KOPT-K1 (cell line): ENCODE measurements around the gene AOPEP.
"Not testable (repeated sequence)": the region's sequence is repeated elsewhere in the genome, so short reads cannot be mapped to it uniquely, and the experiment has no call there.

ENCODE experiments used
- H3K27ac ChIP-seq: fragments of 200-600 bp; sonication (generic); 2 replicates; pipeline ENCODE4 v1.5.1; 2016; ENCODE audit warnings: antibody characterized with exemption, mild to moderate bottlenecking, low read depth, low read length; ENCODE audit not compliant: poor library complexity, severe bottlenecking
- H3K36me3 ChIP-seq: fragments of 200-600 bp; sonication (generic); 2 replicates; pipeline ENCODE4 v1.5.1; 2017; ENCODE audit warnings: antibody characterized with exemption, mild to moderate bottlenecking, low read length, moderate library complexity; ENCODE audit not compliant: insufficient read depth
- H3K9me3 ChIP-seq: fragments of 200-600 bp; sonication (generic); 2 replicates; pipeline ENCODE4 v1.5.1; 2017; ENCODE audit warnings: antibody characterized with exemption, low read length, mild to moderate bottlenecking; ENCODE audit not compliant: insufficient read depth, poor library complexity, severe bottlenecking

AOPEP gene

GRCh38 chr9:94878804-94879203, 152.3 kb downstream of the AOPEP start:
- H3K9me3 ChIP-seq: not testable (repeated sequence)

GRCh38 chr9:94879230-94879629, 152.7 kb downstream of the AOPEP start:
- Histone ChIP-seq H3K36me3 (no peaks in the 10 kb centered on the region), H3K27ac (no peak overlapping the region), H3K9me3 (no peaks in the 10 kb centered on the region)

More at GRCh38 chr9:94878804-94879203, 152.3 kb downstream of the AOPEP start:
- H3K27ac ChIP-seq, H3K36me3 ChIP-seq: not testable (repeated sequence)

- Histone ChIP-seq H3K9me3 (no peaks in the 10 kb centered on the region), H3K27ac (no peak overlapping the region), H3K36me3 (no peaks in the 10 kb centered on the region)
Measured at GRCh38 chr9:94881023-94881422, 154.5 kb downstream of the AOPEP start.

- Histone ChIP-seq H3K36me3 (no peaks in the 10 kb centered on the region), H3K27ac (no peak overlapping the region), H3K9me3 (no peaks in the 10 kb centered on the region)
Measured at GRCh38 chr9:94881454-94881853, 155.0 kb downstream of the AOPEP start.

- Histone ChIP-seq H3K27ac (no peak overlapping the region), H3K36me3 (no peaks in the 10 kb centered on the region), H3K9me3 (no peaks in the 10 kb centered on the region)
Measured at GRCh38 chr9:94881940-94882339, 155.4 kb downstream of the AOPEP start.

GRCh38 chr9:94882966-94883641, 156.6 kb downstream of the AOPEP start:
- Histone ChIP-seq H3K9me3 (no peaks in the 10 kb centered on the region), H3K36me3 (no peaks in the 10 kb centered on the region), H3K27ac (no peak overlapping the region)

GRCh38 chr9:94885854-94886447, 159.5 kb downstream of the AOPEP start:
- peaks cover 5% of the 10 kb centered on the region for H3K9me3 ChIP-seq
- no peak overlapping the region for H3K27ac ChIP-seq
- no peaks in the 10 kb centered on the region for H3K36me3 ChIP-seq

GRCh38 chr9:94887721-94888120, 161.2 kb downstream of the AOPEP start:
- Histone ChIP-seq H3K9me3 (peaks cover 11% of the 10 kb centered on the region), H3K36me3 (no peaks in the 10 kb centered on the region), H3K27ac (no peak overlapping the region)

- Histone ChIP-seq H3K9me3 (peaks cover 11% of the 10 kb centered on the region), H3K36me3 (no peaks in the 10 kb centered on the region), H3K27ac (no peak overlapping the region)
Measured at GRCh38 chr9:94888775-94889174, 162.3 kb downstream of the AOPEP start.

- Histone ChIP-seq H3K27ac (no peak overlapping the region), H3K9me3 (peaks cover 11% of the 10 kb centered on the region), H3K36me3 (no peaks in the 10 kb centered on the region)
Measured at GRCh38 chr9:94889628-94890027, 163.1 kb downstream of the AOPEP start.

- no peaks in the 10 kb centered on the region for H3K36me3 ChIP-seq
- no peak overlapping the region for H3K27ac ChIP-seq
Measured at GRCh38 chr9:94891183-94891582, 164.7 kb downstream of the AOPEP start.

GRCh38 chr9:94892675-94893074, 166.2 kb downstream of the AOPEP start:
- H3K27ac ChIP-seq: no peak overlapping the region
- H3K9me3 ChIP-seq: peaks cover 11% of the 10 kb centered on the region
- no peaks in the 10 kb centered on the region for H3K36me3 ChIP-seq

More at GRCh38 chr9:94891183-94891582, 164.7 kb downstream of the AOPEP start:
- peaks cover 11% of the 10 kb centered on the region for H3K9me3 ChIP-seq

- H3K27ac ChIP-seq: no peak overlapping the region
- H3K9me3 ChIP-seq: peaks cover 11% of the 10 kb centered on the region
- H3K36me3 ChIP-seq: no peaks in the 10 kb centered on the region
Measured at GRCh38 chr9:94894094-94894699, 167.7 kb downstream of the AOPEP start.

GRCh38 chr9:94895668-94896067, 169.2 kb downstream of the AOPEP start:
- no peaks in the 10 kb centered on the region for H3K36me3 ChIP-seq
- H3K9me3 ChIP-seq: peaks cover 9% of the 10 kb centered on the region
- no peak overlapping the region for H3K27ac ChIP-seq

- H3K27ac ChIP-seq: no peak overlapping the region
- H3K9me3 ChIP-seq: peaks cover under 1% of the 10 kb centered on the region
- no peaks in the 10 kb centered on the region for H3K36me3 ChIP-seq
Measured at GRCh38 chr9:94896512-94896911, 170.0 kb downstream of the AOPEP start.
